Measurements from ENCODE around the gene ROCK2.

DNA sequence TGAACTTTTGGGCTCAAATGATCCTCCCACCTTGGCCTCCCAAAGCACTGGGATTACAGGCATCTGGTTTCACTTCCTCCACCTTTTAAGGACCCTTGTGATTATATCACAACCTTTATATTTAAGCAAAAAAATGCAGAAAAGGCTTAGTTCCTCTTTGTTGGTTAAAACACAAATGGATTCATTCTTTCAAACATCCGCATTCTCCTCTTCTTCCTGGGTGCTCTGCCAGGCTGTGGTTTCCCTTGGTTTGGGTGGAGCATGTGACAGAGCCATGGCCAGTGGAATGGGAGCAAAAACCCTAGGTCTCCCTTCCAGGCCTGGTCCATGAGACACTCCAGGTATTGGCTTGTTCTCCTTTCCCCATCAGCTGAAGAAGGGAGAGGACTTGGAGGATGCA, 199.1 kb downstream of the ROCK2 start:
- TF ChIP-seq, protein P1, sequence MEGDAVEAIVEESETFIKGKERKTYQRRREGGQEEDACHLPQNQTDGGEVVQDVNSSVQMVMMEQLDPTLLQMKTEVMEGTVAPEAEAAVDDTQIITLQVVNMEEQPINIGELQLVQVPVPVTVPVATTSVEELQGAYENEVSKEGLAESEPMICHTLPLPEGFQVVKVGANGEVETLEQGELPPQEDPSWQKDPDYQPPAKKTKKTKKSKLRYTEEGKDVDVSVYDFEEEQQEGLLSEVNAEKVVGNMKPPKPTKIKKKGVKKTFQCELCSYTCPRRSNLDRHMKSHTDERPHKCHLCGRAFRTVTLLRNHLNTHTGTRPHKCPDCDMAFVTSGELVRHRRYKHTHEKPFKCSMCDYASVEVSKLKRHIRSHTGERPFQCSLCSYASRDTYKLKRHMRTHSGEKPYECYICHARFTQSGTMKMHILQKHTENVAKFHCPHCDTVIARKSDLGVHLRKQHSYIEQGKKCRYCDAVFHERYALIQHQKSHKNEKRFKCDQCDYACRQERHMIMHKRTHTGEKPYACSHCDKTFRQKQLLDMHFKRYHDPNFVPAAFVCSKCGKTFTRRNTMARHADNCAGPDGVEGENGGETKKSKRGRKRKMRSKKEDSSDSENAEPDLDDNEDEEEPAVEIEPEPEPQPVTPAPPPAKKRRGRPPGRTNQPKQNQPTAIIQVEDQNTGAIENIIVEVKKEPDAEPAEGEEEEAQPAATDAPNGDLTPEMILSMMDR (conservative IDR thresholded peaks at IDR 0.05), result no peak
- no peak for TF ChIP-seq ZFX (IDR thresholded peaks at IDR 0.05)

All from C4-2B (cell line).